ENCODE results near the gene PABPN1L.

The PABPN1L gene

DNA sequence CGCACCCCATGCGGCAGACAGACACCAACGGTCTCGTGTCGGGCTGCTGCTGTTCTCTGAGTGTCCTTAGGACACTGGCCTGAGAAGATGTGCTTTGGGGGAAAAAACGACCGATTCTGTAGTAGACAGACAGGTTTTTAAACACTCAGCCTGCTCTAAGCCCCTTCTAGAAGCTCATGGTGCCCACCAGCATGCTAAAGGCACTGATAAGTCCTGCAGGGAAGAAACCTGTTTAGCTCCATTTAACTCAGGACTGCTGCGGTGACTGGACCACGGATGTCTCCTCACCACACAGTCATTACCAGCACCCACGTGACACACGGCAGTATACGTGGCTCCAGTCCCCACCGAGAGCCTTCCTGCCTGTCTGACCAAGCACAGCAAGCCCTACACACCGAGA lies 35.7 kb downstream of the PABPN1L start:
- no peak overlapping the region for H3K4me2 ChIP-seq (ENCODE audit: low read depth, low read length)
- H3K79me2 ChIP-seq (ENCODE audit: low read length), result no peaks in the 10 kb centered on the region
- peaks cover 4% of the 10 kb centered on the region; the same call in 1 of the 2 replicates for H3K27me3 ChIP-seq (replicated peaks; ENCODE audit: insufficient read depth, low read length)
- no peak overlapping the region for H3K4me3 ChIP-seq (ENCODE audit: low read length)
- H3K9me2 ChIP-seq (replicated peaks; ENCODE audit: insufficient read depth, low read length), result no peaks in the 10 kb centered on the region
- no peaks in the 10 kb centered on the region for H3K9me3 ChIP-seq (replicated peaks; ENCODE audit: insufficient read depth, low read length)
- no peaks in the 10 kb centered on the region for H3K4me1 ChIP-seq (ENCODE audit: low read length)
- TF ChIP-seq, protein P1, sequence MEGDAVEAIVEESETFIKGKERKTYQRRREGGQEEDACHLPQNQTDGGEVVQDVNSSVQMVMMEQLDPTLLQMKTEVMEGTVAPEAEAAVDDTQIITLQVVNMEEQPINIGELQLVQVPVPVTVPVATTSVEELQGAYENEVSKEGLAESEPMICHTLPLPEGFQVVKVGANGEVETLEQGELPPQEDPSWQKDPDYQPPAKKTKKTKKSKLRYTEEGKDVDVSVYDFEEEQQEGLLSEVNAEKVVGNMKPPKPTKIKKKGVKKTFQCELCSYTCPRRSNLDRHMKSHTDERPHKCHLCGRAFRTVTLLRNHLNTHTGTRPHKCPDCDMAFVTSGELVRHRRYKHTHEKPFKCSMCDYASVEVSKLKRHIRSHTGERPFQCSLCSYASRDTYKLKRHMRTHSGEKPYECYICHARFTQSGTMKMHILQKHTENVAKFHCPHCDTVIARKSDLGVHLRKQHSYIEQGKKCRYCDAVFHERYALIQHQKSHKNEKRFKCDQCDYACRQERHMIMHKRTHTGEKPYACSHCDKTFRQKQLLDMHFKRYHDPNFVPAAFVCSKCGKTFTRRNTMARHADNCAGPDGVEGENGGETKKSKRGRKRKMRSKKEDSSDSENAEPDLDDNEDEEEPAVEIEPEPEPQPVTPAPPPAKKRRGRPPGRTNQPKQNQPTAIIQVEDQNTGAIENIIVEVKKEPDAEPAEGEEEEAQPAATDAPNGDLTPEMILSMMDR (IDR thresholded peaks at IDR 0.05; ENCODE audit: low read length), result no peak
- no peak overlapping the region for H3K27ac ChIP-seq (ENCODE audit: low read length)
- H3K36me3 ChIP-seq (replicated peaks; ENCODE audit: insufficient read depth, low read length), result no peaks in the 10 kb centered on the region
- DNase-seq, result no peak
- H2AFZ ChIP-seq (ENCODE audit: low read length), result no peak overlapping the region
- H4K20me1 ChIP-seq (ENCODE audit: insufficient read depth, low read length), result no peaks in the 10 kb centered on the region
- H3F3A ChIP-seq (ENCODE audit: insufficient read depth, low read length), result no peaks in the 10 kb centered on the region
- no peak overlapping the region for H3K9ac ChIP-seq (ENCODE audit: low read length)

DNA sequence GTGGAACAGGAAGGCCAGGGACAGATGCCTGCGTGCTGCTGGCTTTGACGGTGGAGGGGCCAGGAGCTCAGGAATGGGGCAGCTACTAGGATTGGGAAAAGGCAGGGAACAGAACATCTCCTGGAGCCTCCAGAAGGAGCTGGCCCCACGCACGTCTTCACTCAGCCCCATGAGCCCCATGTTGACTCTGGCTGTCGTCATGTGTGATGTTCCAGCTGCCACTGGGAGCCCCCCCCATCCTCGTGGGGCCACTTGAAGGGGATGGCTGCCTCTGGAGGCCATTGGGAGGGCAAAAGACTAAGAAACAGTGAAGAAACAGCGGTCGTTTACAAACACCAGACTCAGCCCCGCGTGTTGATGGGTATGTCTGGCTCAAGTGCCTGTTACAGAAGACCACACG lies 36.2 kb downstream of the PABPN1L start:
- H3K4me1 ChIP-seq (ENCODE audit: low read length), result no peaks in the 10 kb centered on the region
- no peak overlapping the region for H3K27ac ChIP-seq (ENCODE audit: low read length)
- no peaks in the 10 kb centered on the region for H3K36me3 ChIP-seq (replicated peaks; ENCODE audit: insufficient read depth, low read length)
- H3K4me2 ChIP-seq (ENCODE audit: low read depth, low read length), result no peak overlapping the region
- no peaks in the 10 kb centered on the region for H3K79me2 ChIP-seq (ENCODE audit: low read length)
- H4K20me1 ChIP-seq (ENCODE audit: insufficient read depth, low read length), result no peaks in the 10 kb centered on the region
- no peaks in the 10 kb centered on the region for H3F3A ChIP-seq (ENCODE audit: insufficient read depth, low read length)
- H3K9me2 ChIP-seq (replicated peaks; ENCODE audit: insufficient read depth, low read length), result no peaks in the 10 kb centered on the region
- no peak overlapping the region for H3K4me3 ChIP-seq (ENCODE audit: low read length)
- no peak overlapping the region for H3K9ac ChIP-seq (ENCODE audit: low read length)
- DNase-seq, result no peak
- H3K27me3 ChIP-seq (replicated peaks; ENCODE audit: insufficient read depth, low read length), result peaks cover 4% of the 10 kb centered on the region; the same call in 1 of the 2 replicates
- H3K9me3 ChIP-seq (replicated peaks; ENCODE audit: insufficient read depth, low read length), result no peaks in the 10 kb centered on the region
- TF ChIP-seq, protein P1 (IDR thresholded peaks at IDR 0.05; ENCODE audit: low read length), result no peak
- TF ChIP-seq EZH2phosphoT487 (IDR thresholded peaks at IDR 0.05; ENCODE audit: low read length) (no peak), EZH2 (optimal IDR thresholded peaks at IDR 0.05; ENCODE audit: low read depth, low read length) (no peak)
- H2AFZ ChIP-seq (ENCODE audit: low read length), result no peak overlapping the region

DNA sequence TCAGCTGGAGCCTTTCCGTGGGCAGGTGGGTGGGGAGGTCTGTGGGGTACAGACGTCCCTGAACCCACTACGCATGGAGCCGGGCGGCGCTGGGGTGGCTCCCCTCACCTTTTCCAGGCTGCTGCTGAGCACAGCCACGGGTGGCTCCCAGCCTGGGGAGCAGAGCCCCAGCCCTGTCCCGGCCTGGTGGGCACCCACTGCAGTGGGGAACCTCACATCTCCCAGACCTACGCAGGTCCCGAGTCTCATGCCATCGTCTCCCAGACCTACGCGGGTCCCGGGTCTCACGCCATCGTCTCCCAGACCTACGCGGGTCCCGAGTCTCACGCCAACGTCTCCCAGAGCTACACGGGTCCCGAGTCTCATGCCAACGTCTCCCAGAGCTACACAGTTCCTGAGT lies 37.7 kb downstream of the PABPN1L start:
- no peaks in the 10 kb centered on the region for H4K20me1 ChIP-seq (ENCODE audit: insufficient read depth, low read length)
- H3K4me1 ChIP-seq (ENCODE audit: low read length), result no peaks in the 10 kb centered on the region
- no peak overlapping the region for H3K4me2 ChIP-seq (ENCODE audit: low read depth, low read length)
- no peaks in the 10 kb centered on the region for H3K36me3 ChIP-seq (replicated peaks; ENCODE audit: insufficient read depth, low read length)
- DNase-seq, result no peak
- H3K9me3 ChIP-seq (replicated peaks; ENCODE audit: insufficient read depth, low read length), result no peaks in the 10 kb centered on the region
- no peaks in the 10 kb centered on the region for H3F3A ChIP-seq (ENCODE audit: insufficient read depth, low read length)
- H2AFZ ChIP-seq (ENCODE audit: low read length), result no peak overlapping the region
- H3K9ac ChIP-seq (ENCODE audit: low read length), result no peak overlapping the region
- no peaks in the 10 kb centered on the region for H3K9me2 ChIP-seq (replicated peaks; ENCODE audit: insufficient read depth, low read length)
- peaks cover 4% of the 10 kb centered on the region; the same call in 1 of the 2 replicates for H3K27me3 ChIP-seq (replicated peaks; ENCODE audit: insufficient read depth, low read length)
- TF ChIP-seq EZH2phosphoT487 (IDR thresholded peaks at IDR 0.05; ENCODE audit: low read length), result no peak
- TF ChIP-seq EZH2 (optimal IDR thresholded peaks at IDR 0.05; ENCODE audit: low read depth, low read length), result no peak
- TF ChIP-seq, protein P1 (IDR thresholded peaks at IDR 0.05; ENCODE audit: low read length), result no peak
- H3K79me2 ChIP-seq (ENCODE audit: low read length), result no peaks in the 10 kb centered on the region
- H3K27ac ChIP-seq (ENCODE audit: low read length), result no peak overlapping the region
- no peak overlapping the region for H3K4me3 ChIP-seq (ENCODE audit: low read length)

Data from MM.1S (cell line).